ENCODE data around the gene CFAP61.
"Not testable (repeated sequence)": the region's sequence is repeated elsewhere in the genome, so short reads cannot be mapped to it uniquely, and the experiment has no call there.

Gene CFAP61

DNA sequence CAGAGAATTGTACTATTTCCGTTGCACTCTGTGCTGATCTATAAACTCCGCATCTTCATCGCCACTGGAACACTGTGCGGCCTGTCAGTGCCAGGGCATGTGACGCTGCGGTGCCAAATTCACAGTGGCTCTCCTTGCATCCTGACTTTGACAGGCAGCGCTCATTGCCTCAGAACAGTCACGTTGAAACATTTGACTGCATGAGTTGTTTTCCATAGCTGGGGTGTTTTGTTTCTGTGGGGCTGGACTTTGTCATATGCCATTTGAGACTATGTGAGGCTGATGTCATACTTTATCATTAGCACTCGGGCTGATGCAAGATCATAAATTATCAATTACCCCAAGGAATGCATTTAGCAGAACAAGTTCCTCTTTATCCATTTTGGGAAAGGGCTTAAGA lies 32.7 kb downstream of the CFAP61 start:
- in situ Hi-C loops (cut with MboI; ENCODE audit: low sequenced_read_pairs) = loop anchor here (25.0 kb wide), 1 partner anchor 477 kb away; no protein-coding TSS in a partner anchor

- in situ Hi-C loops (cut with MboI; ENCODE audit: low sequenced_read_pairs) = loop anchor here (25.0 kb wide), 1 partner anchor 476 kb away; no protein-coding TSS in a partner anchor
These were observed 33.5 kb downstream of the CFAP61 start for GRCh38 chr20:20085812-20086211.

GRCh38 chr20:20089018-20089417 lies 36.7 kb downstream of the CFAP61 start:
- in situ Hi-C loops (cut with MboI; ENCODE audit: low sequenced_read_pairs) = loop anchor here (25.0 kb wide), 1 partner anchor 473 kb away; no protein-coding TSS in a partner anchor

- in situ Hi-C loops (cut with MboI; ENCODE audit: low sequenced_read_pairs) = loop anchor here (25.0 kb wide), 1 partner anchor 472 kb away; no protein-coding TSS in a partner anchor
These were observed 37.6 kb downstream of the CFAP61 start for GRCh38 chr20:20089939-20090338.

DNA sequence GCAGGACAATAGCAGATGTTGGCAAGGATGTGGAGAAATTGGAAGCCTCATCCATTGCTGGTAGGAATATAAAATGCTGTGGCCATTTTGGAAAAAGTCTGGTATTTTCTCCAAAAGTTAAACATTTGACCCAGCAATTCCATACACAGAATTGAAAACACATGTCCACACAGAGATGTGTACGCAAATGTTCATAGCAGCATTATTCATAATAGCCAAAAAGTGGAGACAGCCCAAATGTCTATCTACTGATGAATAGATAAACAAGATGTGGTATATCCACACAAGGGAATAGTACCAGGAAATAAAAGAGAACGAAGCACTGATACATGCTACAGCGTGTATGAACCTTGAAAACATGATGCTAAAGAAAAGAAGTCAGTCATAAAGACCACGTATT lies 40.5 kb downstream of the CFAP61 start:
- in situ Hi-C loops (cut with MboI; ENCODE audit: low sequenced_read_pairs) = loop anchor here (25.0 kb wide), 1 partner anchor 469 kb away; no protein-coding TSS in a partner anchor

- in situ Hi-C loops (cut with MboI; ENCODE audit: low sequenced_read_pairs) = loop anchor here (25.0 kb wide), 1 partner anchor 468 kb away; no protein-coding TSS in a partner anchor
These were observed 42.1 kb downstream of the CFAP61 start for GRCh38 chr20:20094410-20094809.

GRCh38 chr20:20095114-20095872 lies 43.0 kb downstream of the CFAP61 start:
- in situ Hi-C loops (cut with MboI; ENCODE audit: low sequenced_read_pairs) = loop anchor here (25.0 kb wide), 1 partner anchor 467 kb away; no protein-coding TSS in a partner anchor

GRCh38 chr20:20096421-20096820 lies 44.1 kb downstream of the CFAP61 start:
- in situ Hi-C loops (cut with MboI; ENCODE audit: low sequenced_read_pairs) = loop anchor here (25.0 kb wide), 1 partner anchor 466 kb away; no protein-coding TSS in a partner anchor

- in situ Hi-C loops (cut with MboI; ENCODE audit: low sequenced_read_pairs) = no loop called here
These were observed 48.5 kb downstream of the CFAP61 start for GRCh38 chr20:20100881-20101280.

GRCh38 chr20:20102163-20102562 lies 49.8 kb downstream of the CFAP61 start:
- in situ Hi-C loops (cut with MboI; ENCODE audit: low sequenced_read_pairs) = no loop called here

GRCh38 chr20:20102716-20103258 lies 50.5 kb downstream of the CFAP61 start:
- in situ Hi-C loops (cut with MboI; ENCODE audit: low sequenced_read_pairs) = no loop called here

GRCh38 chr20:20103486-20103885 lies 51.2 kb downstream of the CFAP61 start:
- in situ Hi-C loops (cut with MboI; ENCODE audit: low sequenced_read_pairs) = no loop called here

DNA sequence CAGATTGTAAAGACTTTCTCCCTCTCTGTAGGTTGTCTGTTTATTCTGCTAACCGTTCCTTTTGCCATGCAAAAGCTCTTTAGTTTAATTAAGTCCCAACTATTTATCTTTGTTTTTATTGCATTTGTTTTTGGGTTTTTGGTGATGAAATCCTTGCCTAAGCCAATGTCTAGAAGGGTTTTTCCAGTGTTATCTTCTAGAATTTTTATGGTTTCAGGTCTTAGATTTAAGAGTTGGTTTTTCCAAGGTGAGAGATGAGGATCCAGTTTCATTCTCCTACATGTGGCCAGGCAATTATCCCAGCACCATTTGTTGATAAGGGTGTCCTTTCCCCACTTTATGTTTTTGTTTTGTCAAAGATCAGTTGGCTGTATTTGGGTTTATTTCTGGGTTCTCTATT lies 70.9 kb downstream of the CFAP61 start:
- in situ Hi-C loops (cut with MboI; ENCODE audit: low sequenced_read_pairs) = not testable (repeated sequence)

GRCh38 chr20:20130399-20130798 lies 78.1 kb downstream of the CFAP61 start:
- in situ Hi-C loops (cut with MboI; ENCODE audit: low sequenced_read_pairs) = no loop called here

DNA sequence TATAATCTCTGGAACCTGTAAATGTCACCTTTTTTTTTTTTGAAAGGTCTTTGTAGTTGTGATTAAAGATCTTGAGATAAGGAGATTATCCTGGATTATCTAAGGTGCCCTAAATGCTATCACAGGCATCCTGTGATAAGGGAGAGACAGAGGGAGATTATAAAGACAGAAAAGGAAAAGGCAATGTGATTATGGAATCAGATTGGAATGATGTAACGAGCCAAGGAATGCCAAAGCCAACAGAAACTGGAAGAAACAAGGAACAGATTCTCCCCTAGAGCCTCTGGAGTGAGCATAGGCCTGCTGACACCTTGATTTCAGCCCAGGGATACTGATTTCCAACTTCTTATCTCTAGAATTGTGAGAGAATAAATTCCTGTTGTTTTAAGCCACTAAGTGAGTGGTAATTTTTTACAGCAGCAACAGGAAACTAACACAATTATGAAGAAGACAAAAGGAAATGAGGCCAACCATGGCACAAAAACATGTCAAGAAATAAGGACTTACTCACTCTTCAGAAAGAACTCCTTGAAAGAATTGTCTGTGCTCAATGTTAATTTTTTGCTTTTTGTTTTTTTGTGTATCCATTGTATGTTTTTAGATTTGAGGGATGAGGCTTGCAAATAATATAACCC lies 82.7 kb downstream of the CFAP61 start:
- in situ Hi-C loops (cut with MboI; ENCODE audit: low sequenced_read_pairs) = no loop called here

GRCh38 chr20:20136313-20136712 lies 84.0 kb downstream of the CFAP61 start:
- in situ Hi-C loops (cut with MboI; ENCODE audit: low sequenced_read_pairs) = no loop called here

- in situ Hi-C loops (cut with MboI; ENCODE audit: low sequenced_read_pairs) = no loop called here
These were observed 85.5 kb downstream of the CFAP61 start for GRCh38 chr20:20137851-20138250.

- in situ Hi-C loops (cut with MboI; ENCODE audit: low sequenced_read_pairs) = no loop called here
These were observed 86.2 kb downstream of the CFAP61 start for GRCh38 chr20:20138301-20139064.

DNA sequence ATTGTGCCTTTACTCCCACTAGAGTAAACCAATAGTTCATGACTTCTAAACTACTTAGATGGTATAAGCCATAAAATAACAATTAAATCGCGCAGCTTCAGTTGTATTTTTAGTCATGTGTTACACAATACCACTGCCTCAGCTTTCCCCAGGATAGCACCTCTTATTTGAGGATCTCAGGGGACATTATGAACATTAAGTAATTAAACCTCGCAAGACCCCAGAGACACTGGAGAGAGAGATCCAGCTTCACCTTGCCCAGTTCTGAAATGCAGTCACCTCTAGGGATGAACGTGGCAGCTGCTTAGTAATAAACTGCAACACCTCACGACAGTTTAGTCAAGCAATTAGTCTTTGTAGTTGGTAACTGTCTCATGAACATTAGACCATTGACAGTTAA lies 87.1 kb downstream of the CFAP61 start:
- in situ Hi-C loops (cut with MboI; ENCODE audit: low sequenced_read_pairs) = no loop called here

DNA sequence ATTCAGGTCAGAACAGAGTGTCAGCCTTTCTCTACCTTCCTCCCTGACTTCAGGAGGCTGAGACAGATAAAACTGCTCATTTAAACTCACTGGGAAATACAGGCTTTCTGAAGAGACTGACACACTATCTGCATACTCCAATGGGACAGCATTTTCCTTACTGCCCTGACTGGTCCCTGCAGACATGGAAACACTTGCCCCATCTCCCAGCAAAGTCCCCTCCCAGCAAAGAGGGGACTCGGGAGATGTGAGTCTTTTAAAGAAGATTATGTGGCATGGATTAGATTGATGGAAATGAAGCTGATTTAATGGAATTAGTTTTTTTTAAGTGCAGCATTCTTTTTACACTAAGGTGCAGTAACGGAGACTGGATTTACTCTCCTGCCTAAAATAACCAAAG lies 90.8 kb downstream of the CFAP61 start:
- in situ Hi-C loops (cut with MboI; ENCODE audit: low sequenced_read_pairs) = no loop called here

DNA sequence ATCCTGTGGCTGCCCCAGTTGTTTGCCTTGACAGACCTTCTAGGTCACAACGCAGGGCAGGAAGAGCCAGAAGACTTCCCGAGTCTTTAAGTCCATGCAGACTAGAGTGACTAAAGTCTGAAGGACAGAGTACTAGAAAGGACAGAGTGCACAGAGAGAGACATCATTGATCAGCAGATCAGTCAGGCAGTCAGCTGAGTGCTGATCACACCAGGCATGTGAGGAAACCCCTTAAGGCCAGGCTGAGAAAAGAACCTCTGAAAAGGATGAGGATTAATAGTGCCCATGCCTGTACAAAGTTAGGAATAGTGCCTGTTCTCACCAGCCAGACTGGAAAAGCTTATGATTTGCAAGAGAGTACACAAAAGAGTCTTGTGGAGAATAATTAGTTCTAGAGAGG lies 91.3 kb downstream of the CFAP61 start:
- in situ Hi-C loops (cut with MboI; ENCODE audit: low sequenced_read_pairs) = no loop called here

Measured in HL-60/S4 treated with retinoic acid at 250 ng/mL for 4 days and 3 days (cell line).